DOHH2 (cell line): ENCODE data around the gene YWHAQ.
A peak's percentile ranks its signal among the peaks of the same experiment; 100 is the strongest.

Source experiments
- H3F3A ChIP-seq: fragments of 200-600 bp; sonication (generic), shearing (Covaris generic); 2 replicates; pipeline ENCODE4 v1.6.0; 2016; ENCODE audit warnings: antibody characterized with exemption, mild to moderate bottlenecking; ENCODE audit not compliant: control insufficient read depth, insufficient read depth
- H3K27ac ChIP-seq: fragments of 200-600 bp; sonication (generic); 2 replicates; pipeline ENCODE4 v1.5.1; 2014; ENCODE audit warnings: low read depth, mild to moderate bottlenecking, low read length, moderate library complexity
- H3K27me3 ChIP-seq: fragments of 200-600 bp; sonication (generic); 2 replicates; pipeline ENCODE4 v1.6.1; 2014; ENCODE audit warnings: mild to moderate bottlenecking, low read length, mixed read lengths; ENCODE audit not compliant: control insufficient read depth
- H3K36me3 ChIP-seq: fragments of 200-600 bp; sonication (generic); 2 replicates; pipeline ENCODE4 v1.6.1; 2014; ENCODE audit warnings: mild to moderate bottlenecking, low read length, moderate library complexity, mixed read lengths; ENCODE audit not compliant: control insufficient read depth
- H3K4me1 ChIP-seq: fragments of 200-600 bp; sonication (generic); 2 replicates; pipeline ENCODE4 v1.6.1; 2014; ENCODE audit warnings: mild to moderate bottlenecking, low read length, mixed read lengths; ENCODE audit not compliant: control insufficient read depth
- H3K4me2 ChIP-seq: fragments of 200-600 bp; sonication (generic); 2 replicates; pipeline ENCODE4 v1.6.0; 2014; ENCODE audit warnings: mild to moderate bottlenecking, low read length, moderate library complexity
- H3K4me3 ChIP-seq: fragments of 200-600 bp; sonication (generic); 2 replicates; pipeline ENCODE4 v1.5.1; 2014; ENCODE audit warnings: mild to moderate bottlenecking, low read length, mixed read lengths
- H3K79me2 ChIP-seq: fragments of 200-600 bp; sonication (generic); 2 replicates; pipeline ENCODE4 v1.6.1; 2014; ENCODE audit warnings: mild to moderate bottlenecking, low read length, mixed read lengths; ENCODE audit not compliant: control insufficient read depth
- H3K9me2 ChIP-seq: fragments of 200-600 bp; sonication (generic); replicated peaks from 2 replicates; pipeline ENCODE4 v1.6.1; 2014; ENCODE audit warnings: mild to moderate bottlenecking, low read length, mixed read lengths; ENCODE audit not compliant: control insufficient read depth
- H3K9me3 ChIP-seq: fragments of 200-600 bp; sonication (generic); 2 replicates; pipeline ENCODE4 v1.6.1; 2014; ENCODE audit warnings: antibody characterized with exemption, low read length, mixed read lengths; ENCODE audit not compliant: control insufficient read depth, insufficient read depth
- H4K20me1 ChIP-seq: fragments of 200-600 bp; sonication (generic); 2 replicates; pipeline ENCODE4 v1.6.0; 2014; ENCODE audit warnings: low read depth, mild to moderate bottlenecking, antibody characterized with exemption, low read length, moderate library complexity; ENCODE audit not compliant: control insufficient read depth, insufficient read depth
- CTCF ChIP-seq: fragments of 200-600 bp; sonication (generic); IDR thresholded peaks from one replicate; pipeline ENCODE4 v1.5.1; 2014; ENCODE audit warnings: antibody characterized with exemption, mild to moderate bottlenecking, low read depth, low read length; ENCODE audit not compliant: poor library complexity, severe bottlenecking
- EZH2phosphoT487 ChIP-seq: fragments of 200-600 bp; sonication (generic); IDR thresholded peaks from 2 replicates; pipeline ENCODE4 v1.6.1; 2017; ENCODE audit warnings: borderline replicate concordance, mild to moderate bottlenecking, antibody characterized with exemption, low read length, moderate library complexity, mixed read lengths

YWHAQ gene

GRCh38 chr2:9560628-9561027 is 70.2 kb downstream of the YWHAQ start:
- H3K27me3 ChIP-seq: no peaks in the 10 kb centered on the region

GRCh38 chr2:9558948-9559381 is 71.8 kb downstream of the YWHAQ start:
- Histone ChIP-seq H3K36me3 (peaks cover 17% of the 10 kb centered on the region), H3K4me2 (no peak overlapping the region), H3K4me1 (peaks cover 16% of the 10 kb centered on the region), H4K20me1 (no peaks in the 10 kb centered on the region), H3K9me3 (no peaks in the 10 kb centered on the region), H3K79me2 (peaks cover 38% of the 10 kb centered on the region), H3F3A (peaks cover 7% of the 10 kb centered on the region; the same call in 1 of the 2 replicates), H3K9me2 (no peaks in the 10 kb centered on the region), H3K27me3 (no peaks in the 10 kb centered on the region), H3K27ac (no peak overlapping the region), H3K4me3 (no peak overlapping the region)
- TF ChIP-seq EZH2phosphoT487 (no peak), CTCF (no peak)

More at GRCh38 chr2:9560628-9561027, 70.2 kb downstream of the YWHAQ start:
- Histone ChIP-seq H3F3A (peaks cover 7% of the 10 kb centered on the region; the same call in 1 of the 2 replicates), H3K27ac (no peak overlapping the region), H3K9me2 (no peaks in the 10 kb centered on the region), H3K4me3 (no peak overlapping the region), H3K79me2 (peaks cover 22% of the 10 kb centered on the region), H3K9me3 (no peaks in the 10 kb centered on the region), H3K4me1 (peaks cover 12% of the 10 kb centered on the region), H3K36me3 (peaks cover 14% of the 10 kb centered on the region), H4K20me1 (no peaks in the 10 kb centered on the region), H3K4me2 (no peak overlapping the region)
- TF ChIP-seq CTCF (no peak), EZH2phosphoT487 (no peak)

- TF ChIP-seq EZH2phosphoT487: no peak
- no peak for TF ChIP-seq CTCF
- peaks cover 23% of the 10 kb centered on the region for H3F3A ChIP-seq
- H3K4me1 ChIP-seq: peaks cover 42% of the 10 kb centered on the region
- no peaks in the 10 kb centered on the region for H3K9me3 ChIP-seq
- peaks cover 65% of the 10 kb centered on the region for H3K79me2 ChIP-seq
- peaks cover 23% of the 10 kb centered on the region for H3K36me3 ChIP-seq
- peak overlapping the region; percentile 95 for H3K4me3 ChIP-seq
- H3K9me2 ChIP-seq: no peaks in the 10 kb centered on the region
- no peaks in the 10 kb centered on the region for H4K20me1 ChIP-seq
- no peaks in the 10 kb centered on the region for H3K27me3 ChIP-seq
- H3K4me2 ChIP-seq: peak overlapping the region; percentile 96
- H3K27ac ChIP-seq: peak overlapping the region; percentile 80
Observed at GRCh38 chr2:9556121-9556743, 74.6 kb downstream of the YWHAQ start.
